SJSA1 (cell line): ENCODE results near the gene GBGT1. TPM values are rescaled to one million over a fixed set of nuclear protein-coding genes. Genes with fewer than 3 reads are reported as not detected.

ENCODE experiments used
- DNase-seq, 2 experiments: peaks; one replicate each; pipeline ENCODE4 v3.0.0-alpha.2; 2015 to 2020; ENCODE audit warnings: low spot score in 2 of 2, low read depth in 1 of 2
- H3K27ac ChIP-seq: fragments of 250-450 bp; sonication (Bioruptor Pico); 2 replicates; pipeline ENCODE4 v1.5.1; 2020; ENCODE audit warnings: mild to moderate bottlenecking, moderate library complexity
- H3K27me3 ChIP-seq: fragments of 250-450 bp; sonication (Bioruptor Pico); replicated peaks from 2 replicates; pipeline ENCODE4 v1.5.1; 2020; ENCODE audit warnings: mild to moderate bottlenecking, moderate library complexity
- H3K36me3 ChIP-seq: fragments of 250-450 bp; sonication (Bioruptor Pico); 2 replicates; pipeline ENCODE4 v1.5.1; 2020; ENCODE audit warnings: mild to moderate bottlenecking
- H3K4me1 ChIP-seq: fragments of 250-450 bp; sonication (Bioruptor Pico); replicated peaks from 2 replicates; pipeline ENCODE4 v1.6.1; 2021; ENCODE audit warnings: mild to moderate bottlenecking
- H3K4me3 ChIP-seq: fragments of 250-450 bp; sonication (Bioruptor Pico); 2 replicates; pipeline ENCODE4 v1.5.1; 2020; ENCODE audit warnings: mild to moderate bottlenecking
- H3K9me3 ChIP-seq: fragments of 250-450 bp; sonication (Bioruptor Pico); replicated peaks from 2 replicates; pipeline ENCODE4 v1.5.1; 2020; ENCODE audit warnings: mild to moderate bottlenecking
- total RNA-seq: library from RNA; depleted of rRNA; stranded (reverse); fragments of >200 nt; shearing (Covaris generic); gene quantifications from 2 replicates; pipeline ENCODE4 v1.2.3, GENCODE V29; 2014

The GBGT1 gene
- total RNA-seq, 1 experiment from 2014 or later = not detected

DNA sequence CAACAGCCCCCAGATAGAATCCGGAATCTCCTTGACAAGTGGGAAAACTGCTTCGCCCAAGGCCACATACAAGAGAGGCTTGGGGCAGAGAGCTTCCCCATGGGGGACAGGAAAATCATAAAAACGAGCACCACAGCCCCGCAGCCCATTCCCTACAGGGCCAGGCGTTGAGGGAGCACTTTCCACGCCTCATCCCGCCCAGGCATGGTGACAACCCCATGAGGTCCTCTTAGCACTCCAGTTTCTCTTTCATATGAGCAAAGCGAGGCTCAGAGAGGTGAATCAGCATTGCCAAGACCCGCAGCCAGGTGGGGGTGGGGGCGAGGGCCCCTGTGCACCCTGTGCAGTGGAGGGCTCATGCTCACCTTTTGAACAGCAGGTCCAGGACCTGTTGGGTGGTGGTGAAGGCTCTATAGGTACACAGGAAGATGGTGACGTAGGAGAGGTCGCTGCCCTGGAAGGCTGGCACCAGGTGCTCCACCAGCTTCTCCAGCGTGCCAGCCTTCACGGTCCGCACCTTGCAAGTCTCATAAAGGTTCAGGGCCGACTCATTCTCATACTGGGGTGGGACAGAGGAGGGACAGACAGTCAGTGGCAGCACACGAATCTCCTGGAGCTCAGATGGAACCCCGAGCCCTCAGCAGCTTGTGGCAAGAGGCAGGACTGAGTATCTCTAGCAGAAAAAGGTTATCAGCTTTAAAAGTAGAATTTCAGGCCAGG is 53.6 kb downstream of the GBGT1 start:
- no peak for DNase-seq
- Histone ChIP-seq H3K36me3 (0 out of 2 replicates have a peak, but pooled peaks cover 4% of the 10 kb centered on the region), H3K9me3 (no peaks in the 10 kb centered on the region), H3K4me3 (no peak overlapping the region), H3K4me1 (no peaks in the 10 kb centered on the region), H3K27me3 (no peaks in the 10 kb centered on the region), H3K27ac (no peak overlapping the region)

DNA sequence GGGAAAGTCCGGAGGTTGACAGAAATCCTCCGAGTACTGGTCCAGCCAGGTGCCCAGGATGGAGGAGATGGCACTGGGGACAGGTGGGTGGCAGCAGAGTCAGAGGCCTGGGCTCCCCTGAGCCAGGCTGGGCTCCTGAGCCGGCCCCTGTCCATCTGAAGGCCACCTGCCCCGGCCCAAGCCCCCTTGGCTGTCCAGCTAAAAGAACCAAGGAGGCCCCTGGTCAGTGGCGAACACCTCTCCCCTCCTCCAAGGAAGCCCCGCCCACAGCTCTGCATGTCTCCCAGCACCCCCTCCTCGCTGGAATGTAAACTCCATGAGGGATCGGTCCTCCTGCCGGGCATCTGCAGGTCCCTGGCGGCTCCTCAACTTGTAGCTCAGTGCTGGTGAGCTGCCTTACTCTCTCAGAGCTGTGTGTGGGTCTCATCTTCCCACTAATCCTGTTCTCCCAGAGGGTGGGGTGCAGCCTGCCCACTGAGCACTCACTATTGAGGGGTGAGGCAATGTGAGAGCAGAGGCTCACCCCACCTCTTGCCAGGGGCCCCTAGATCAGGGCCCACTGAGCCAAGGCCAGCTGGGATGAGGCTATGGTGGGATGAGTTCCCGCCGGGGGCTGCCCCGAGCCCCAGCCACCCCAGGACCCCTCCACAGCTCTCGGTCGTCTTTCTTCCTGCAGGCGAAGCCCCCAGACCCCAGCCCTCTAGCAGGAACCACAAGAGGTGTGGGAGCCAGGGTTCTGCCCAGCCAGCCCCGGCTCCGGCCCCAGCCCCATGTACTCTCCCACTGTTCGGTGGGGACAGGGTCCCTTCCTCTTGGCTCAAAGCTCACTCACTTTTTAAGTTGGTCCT is 54.7 kb downstream of the GBGT1 start:
- Histone ChIP-seq H3K4me3 (no peak overlapping the region), H3K36me3 (0 out of 2 replicates have a peak, but pooled peaks cover 4% of the 10 kb centered on the region), H3K9me3 (no peaks in the 10 kb centered on the region), H3K4me1 (no peaks in the 10 kb centered on the region), H3K27ac (no peak overlapping the region), H3K27me3 (no peaks in the 10 kb centered on the region)
- DNase-seq = no peak

DNA sequence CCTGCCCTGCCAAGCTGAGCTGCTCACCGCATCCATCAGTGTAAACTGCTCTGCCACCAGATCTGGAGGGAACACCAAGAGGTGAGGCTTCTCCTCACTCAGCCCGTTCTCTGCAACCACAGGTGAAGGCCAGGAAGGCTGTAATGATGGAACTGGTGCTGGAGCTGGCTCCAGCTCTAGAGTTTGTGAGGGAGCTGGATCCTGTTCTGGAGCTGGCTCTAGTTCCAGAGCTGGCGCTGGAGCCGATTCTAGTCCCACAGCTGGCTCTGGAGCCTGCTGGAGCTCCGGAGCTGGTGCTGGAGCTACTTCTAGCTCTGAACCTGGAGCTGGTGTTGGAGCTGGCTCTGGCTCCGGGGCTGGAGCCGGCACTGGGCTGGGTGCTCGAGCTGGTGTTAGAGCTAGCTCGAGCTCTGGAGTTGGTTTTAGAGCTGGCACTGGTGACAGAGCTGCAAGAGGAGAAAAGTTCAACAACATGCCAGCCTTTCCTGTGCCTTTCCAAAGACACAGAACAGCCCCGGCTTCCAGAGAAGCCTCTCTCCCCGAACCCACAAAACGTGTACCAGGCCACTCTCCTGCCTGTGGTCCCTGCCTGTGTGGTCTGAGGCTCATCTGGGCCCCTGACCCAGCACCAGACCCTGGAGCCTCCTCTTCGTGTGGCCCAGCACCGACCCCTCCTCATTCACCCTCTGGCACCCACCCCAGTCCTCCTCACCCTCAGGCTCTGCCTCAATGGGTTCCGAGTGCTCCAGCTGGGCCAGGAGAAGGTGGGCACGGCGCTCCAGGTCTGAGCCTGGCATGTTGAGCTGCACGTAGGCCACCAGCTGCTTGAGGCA is 55.5 kb downstream of the GBGT1 start:
- no peaks in the 10 kb centered on the region for H3K27me3 ChIP-seq
- H3K4me3 ChIP-seq = no peak overlapping the region
- H3K36me3 ChIP-seq = 0 out of 2 replicates have a peak, but pooled peaks cover 4% of the 10 kb centered on the region
- H3K27ac ChIP-seq = no peak overlapping the region
- no peaks in the 10 kb centered on the region for H3K4me1 ChIP-seq
- no peaks in the 10 kb centered on the region for H3K9me3 ChIP-seq
- DNase-seq = no peak

DNA sequence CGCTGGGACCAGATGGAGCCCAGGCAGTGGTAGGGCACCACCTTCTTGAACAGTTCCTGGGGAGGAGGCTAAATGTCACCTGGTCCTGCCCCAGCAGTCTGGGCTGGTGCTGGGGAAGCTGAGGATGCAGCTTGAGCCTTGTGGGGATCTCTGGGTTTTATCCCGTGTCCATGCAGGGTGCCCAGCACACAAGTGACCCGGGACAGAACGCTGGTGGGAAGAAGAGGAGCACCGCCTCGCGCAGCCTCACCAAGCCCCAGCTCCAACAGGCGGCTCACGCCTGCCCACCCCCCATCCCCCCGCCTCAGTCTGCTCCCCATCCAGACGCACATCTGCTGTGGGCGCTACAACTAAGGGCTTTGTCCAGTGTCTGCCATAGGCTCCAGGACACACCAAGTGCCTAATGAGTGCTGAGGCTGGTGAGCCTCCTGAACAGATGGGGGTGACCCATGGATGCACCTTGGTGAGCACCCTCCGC is 56.4 kb downstream of the GBGT1 start:
- Histone ChIP-seq H3K27me3 (no peaks in the 10 kb centered on the region), H3K9me3 (no peaks in the 10 kb centered on the region), H3K27ac (no peak overlapping the region), H3K36me3 (peaks cover 11% of the 10 kb centered on the region), H3K4me3 (no peak overlapping the region), H3K4me1 (no peaks in the 10 kb centered on the region)
- no peak for DNase-seq

DNA sequence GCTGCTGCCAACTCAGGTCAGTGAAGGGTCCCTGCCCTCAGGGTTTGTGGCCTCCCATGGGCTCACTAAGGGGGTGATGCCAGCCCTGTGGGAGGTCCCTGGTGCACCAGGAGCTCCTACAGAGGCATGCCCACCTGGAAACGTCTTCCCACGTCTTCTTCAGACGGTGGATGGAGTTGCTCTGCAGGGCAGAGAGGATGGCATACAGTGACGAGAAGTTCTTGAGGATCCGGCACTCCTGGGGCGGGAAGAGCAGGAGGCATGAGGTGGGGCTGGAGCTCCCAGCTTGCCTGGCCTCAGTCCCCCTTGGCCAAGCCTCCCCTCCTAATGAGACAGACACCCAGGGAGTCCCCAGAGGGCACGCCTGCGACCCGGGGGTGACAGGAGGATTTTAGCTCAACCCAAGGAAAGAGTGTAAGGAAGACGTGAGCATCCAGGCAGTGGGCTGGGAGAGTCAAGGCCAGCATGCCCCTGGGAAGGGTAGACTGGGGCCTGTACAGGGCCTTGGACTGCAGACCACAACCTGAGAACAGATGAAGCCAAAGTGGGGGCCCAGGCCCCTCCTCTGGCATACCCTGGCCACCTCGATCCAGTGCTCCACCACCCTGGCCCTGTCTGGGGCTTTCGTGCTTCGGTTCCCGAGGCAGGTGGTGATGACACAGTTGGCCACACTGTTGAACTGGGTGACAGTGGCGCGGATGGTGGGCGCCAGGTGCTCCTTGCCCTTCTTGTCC is 57.0 kb downstream of the GBGT1 start:
- Histone ChIP-seq H3K4me3 (no peak overlapping the region), H3K36me3 (peaks cover 17% of the 10 kb centered on the region), H3K27ac (no peak overlapping the region), H3K27me3 (no peaks in the 10 kb centered on the region), H3K4me1 (no peaks in the 10 kb centered on the region), H3K9me3 (no peaks in the 10 kb centered on the region)
- no peak for DNase-seq

DNA sequence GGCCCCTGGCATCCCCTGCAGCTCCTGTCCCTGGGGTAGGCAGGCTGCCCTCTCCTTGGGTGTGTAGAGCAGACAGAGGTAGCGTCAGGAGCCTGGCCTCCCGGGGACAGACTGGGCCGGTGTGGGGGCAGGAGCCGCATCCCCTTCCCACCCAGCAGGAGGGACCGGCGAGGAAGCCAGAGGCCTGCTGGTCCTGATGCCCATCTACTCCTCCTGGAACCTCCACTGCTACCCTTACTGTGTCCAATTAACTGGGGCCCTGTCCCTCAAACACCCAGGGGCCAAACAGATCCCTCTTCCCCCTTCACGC is 58.3 kb downstream of the GBGT1 start:
- peaks cover 20% of the 10 kb centered on the region for H3K36me3 ChIP-seq
- H3K4me1 ChIP-seq = no peaks in the 10 kb centered on the region

DNA sequence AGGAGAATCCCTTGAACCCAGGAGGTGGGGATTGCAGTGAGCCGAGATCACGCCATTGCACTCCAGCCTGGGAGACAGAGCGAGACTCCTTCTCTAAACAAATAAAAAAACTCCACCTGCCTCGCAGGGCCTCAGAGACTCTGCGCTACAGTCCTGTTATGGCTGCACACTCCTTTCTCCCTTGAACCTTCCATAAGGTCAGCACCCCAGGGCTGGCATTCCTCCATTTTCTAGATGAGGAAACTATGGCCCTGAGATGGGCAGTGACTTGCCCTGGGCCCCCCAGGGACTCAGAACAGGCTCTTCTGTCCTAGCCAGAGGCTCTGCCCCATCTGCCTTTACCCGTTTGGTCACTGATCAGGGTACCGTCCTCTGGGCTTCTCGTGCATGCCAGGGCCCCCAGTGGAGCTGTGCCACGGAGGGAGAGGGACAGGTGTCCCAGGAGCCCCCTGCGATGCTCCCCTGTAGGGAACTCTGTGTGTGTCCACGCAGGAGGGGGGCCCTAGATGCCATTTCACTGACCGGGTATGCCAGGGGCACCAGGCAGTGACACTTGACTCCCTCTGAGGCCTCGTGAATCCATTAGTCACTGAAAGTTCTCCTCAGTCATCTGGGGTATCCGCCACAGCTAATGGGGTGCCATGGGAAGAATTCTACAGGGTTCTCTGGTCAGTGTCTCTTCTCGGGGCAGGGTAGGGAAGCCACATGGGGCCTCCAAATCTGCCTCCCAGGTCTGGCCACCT is 58.8 kb downstream of the GBGT1 start:
- Histone ChIP-seq H3K9me3 (no peaks in the 10 kb centered on the region), H3K36me3 (peaks cover 20% of the 10 kb centered on the region), H3K4me3 (no peak overlapping the region), H3K4me1 (no peaks in the 10 kb centered on the region), H3K27me3 (no peaks in the 10 kb centered on the region), H3K27ac (no peak overlapping the region)
- no peak for DNase-seq

More for the DNA sequence above, 58.3 kb downstream of the GBGT1 start:
- DNase-seq = no peak
- Histone ChIP-seq H3K27ac (no peak overlapping the region), H3K4me3 (no peak overlapping the region), H3K27me3 (no peaks in the 10 kb centered on the region), H3K9me3 (no peaks in the 10 kb centered on the region)

DNA sequence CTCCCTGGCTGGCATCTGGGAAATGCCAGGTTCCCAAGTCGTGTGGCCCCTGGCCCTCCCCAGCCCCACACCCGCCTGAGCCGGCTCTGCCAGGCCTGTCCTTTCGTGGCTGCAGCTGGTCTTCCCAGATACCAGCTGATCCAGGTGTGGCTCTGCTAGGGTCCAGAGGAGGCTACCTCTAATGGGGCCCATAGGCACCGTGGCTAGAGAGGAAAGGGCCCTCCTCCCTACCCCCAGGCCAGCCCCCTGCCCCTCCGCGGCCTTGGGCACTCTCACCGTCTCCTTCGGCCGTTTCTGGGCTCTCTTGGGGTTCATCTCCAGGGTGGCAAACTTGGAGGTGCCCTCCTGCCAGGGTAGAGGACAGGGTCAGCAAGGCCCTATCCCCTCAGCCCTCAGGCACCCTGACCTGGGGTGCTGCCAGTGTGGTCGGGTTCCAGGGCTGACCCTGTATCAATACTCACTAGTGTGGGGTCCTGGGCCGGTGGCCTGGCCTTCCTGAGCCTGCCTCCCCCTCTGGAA is 59.7 kb downstream of the GBGT1 start:
- no peak overlapping the region for H3K27ac ChIP-seq
- DNase-seq = no peak
- H3K4me3 ChIP-seq = no peak overlapping the region
- no peaks in the 10 kb centered on the region for H3K27me3 ChIP-seq
- no peaks in the 10 kb centered on the region for H3K4me1 ChIP-seq
- H3K36me3 ChIP-seq = peaks cover 20% of the 10 kb centered on the region
- H3K9me3 ChIP-seq = no peaks in the 10 kb centered on the region

DNA sequence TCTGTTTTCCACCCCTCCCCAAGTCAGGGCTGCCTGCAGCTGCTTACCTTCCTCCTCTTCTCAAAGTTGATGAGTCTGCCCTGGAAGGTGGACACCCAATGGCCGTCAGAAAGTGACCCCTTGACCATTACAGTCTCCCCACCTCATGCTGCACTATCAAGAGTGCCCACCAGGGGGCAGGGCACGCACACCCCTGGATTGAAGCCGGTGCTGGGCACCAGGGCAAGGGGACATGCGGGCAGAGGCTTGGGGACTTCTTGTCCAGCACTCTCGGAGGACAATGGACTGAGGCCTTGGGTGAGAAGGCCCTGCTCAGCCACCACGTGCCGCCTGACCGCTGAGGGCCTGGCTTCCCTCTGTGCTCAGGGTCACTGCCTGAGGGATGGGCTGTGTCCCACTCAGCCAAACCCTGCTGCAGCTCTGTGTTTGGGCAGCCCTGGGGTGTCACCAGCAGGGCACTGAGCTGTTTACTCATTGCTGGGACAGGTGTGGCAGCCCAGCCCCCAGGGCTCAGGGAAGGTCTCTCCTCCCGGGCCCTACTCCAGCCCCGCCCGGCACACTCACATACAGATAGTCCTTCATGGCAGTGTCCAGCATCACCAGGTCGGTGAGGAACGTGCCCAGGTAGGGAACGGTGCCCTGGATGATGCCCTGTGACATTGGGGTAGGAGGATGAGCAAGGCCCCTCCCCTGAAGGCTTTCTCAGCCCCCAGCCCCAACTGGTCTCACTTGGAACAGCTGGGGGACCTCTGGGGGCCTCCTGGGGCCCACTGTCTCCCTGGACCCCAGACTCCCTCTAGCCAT is 60.3 kb downstream of the GBGT1 start:
- Histone ChIP-seq H3K27ac (no peak overlapping the region), H3K4me1 (no peaks in the 10 kb centered on the region), H3K27me3 (no peaks in the 10 kb centered on the region), H3K9me3 (no peaks in the 10 kb centered on the region), H3K4me3 (no peak overlapping the region), H3K36me3 (peaks cover 20% of the 10 kb centered on the region)
- peak; percentile 62 to 71 for DNase-seq
